Loucy (cell line): ENCODE measurements around the gene MGAT4B.

Experiments
- EZH2phosphoT487 ChIP-seq: fragments of 200-600 bp; IDR thresholded peaks from 2 replicates; pipeline ENCODE4 v1.6.1; 2018; ENCODE audit warnings: antibody characterized with exemption, mild to moderate bottlenecking, moderate library complexity, borderline replicate concordance
- TF ChIP-seq, protein P1 (sequence below): fragments of 200-600 bp; sonication (generic); conservative IDR thresholded peaks from 2 replicates; pipeline ENCODE4 v1.5.1; 2014; ENCODE audit warnings: mild to moderate bottlenecking, antibody characterized with exemption, low read length

DNA sequence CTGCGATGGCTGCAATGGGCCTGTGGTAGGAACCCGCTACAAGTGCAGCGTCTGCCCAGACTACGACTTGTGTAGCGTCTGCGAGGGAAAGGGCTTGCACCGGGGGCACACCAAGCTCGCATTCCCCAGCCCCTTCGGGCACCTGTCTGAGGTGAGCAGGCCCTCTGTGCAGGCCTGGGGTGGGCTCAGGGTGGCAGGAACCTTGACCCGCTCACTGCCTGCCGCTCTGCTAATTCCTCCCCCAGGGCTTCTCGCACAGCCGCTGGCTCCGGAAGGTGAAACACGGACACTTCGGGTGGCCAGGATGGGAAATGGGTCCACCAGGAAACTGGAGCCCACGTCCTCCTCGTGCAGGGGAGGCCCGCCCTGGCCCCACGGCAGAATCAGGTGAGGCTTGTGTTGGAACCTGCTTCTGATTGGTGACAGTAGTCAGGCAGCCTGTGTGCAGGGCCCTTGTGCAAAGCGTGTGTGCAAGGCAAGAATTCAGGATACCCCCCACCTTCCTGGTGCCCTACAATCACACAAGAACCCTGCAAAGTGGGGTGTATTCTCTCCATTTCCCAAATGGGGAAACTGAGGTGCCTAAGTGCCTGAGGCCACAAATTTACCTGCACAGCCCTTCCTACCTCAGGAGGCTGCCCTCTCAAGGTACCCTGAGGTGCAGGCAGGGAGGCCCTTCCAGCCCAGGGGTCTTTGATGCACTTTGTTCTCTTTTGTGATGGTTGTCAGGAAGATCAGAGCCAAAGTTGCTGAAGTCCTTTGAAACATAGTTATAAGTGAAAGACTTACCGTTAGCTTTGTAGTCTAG lies 17.5 kb upstream of the MGAT4B start:
- TF ChIP-seq, protein P1, sequence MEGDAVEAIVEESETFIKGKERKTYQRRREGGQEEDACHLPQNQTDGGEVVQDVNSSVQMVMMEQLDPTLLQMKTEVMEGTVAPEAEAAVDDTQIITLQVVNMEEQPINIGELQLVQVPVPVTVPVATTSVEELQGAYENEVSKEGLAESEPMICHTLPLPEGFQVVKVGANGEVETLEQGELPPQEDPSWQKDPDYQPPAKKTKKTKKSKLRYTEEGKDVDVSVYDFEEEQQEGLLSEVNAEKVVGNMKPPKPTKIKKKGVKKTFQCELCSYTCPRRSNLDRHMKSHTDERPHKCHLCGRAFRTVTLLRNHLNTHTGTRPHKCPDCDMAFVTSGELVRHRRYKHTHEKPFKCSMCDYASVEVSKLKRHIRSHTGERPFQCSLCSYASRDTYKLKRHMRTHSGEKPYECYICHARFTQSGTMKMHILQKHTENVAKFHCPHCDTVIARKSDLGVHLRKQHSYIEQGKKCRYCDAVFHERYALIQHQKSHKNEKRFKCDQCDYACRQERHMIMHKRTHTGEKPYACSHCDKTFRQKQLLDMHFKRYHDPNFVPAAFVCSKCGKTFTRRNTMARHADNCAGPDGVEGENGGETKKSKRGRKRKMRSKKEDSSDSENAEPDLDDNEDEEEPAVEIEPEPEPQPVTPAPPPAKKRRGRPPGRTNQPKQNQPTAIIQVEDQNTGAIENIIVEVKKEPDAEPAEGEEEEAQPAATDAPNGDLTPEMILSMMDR, result no peak
- TF ChIP-seq EZH2phosphoT487, result no peak
